GM12878 (cell line): Measurements from ENCODE around the gene SERPINE1. TPM values are rescaled to one million over a fixed set of nuclear protein-coding genes. Genes with fewer than 3 reads are reported as not detected.
A peak's percentile ranks its signal among the peaks of the same experiment; 100 is the strongest.

ENCODE experiments used
- ATAC-seq: fragments of 200-7000 bp; cut with Tn5 transposase; 3 replicates; pipeline ENCODE4 v1.9.1; 2020; ENCODE audit warnings: mild to moderate bottlenecking, moderate library complexity
- BruUV-seq: library from RNA; stranded (reverse); fragments of 400-500 nt; replicated peaks from 2 replicates; lab custom pipeline; 2021; lab: Mats Ljungman, UMichigan
- CTCF ChIA-PET: fragments of 300-600 bp; sonication (Branson Sonifier 250); formaldehyde crosslinking; extraction: SDS; loops from one replicate; lab custom pipeline; 2021; ENCODE audit warnings: inconsistent platforms; lab: Yijun Ruan, JAX
- POLR2A ChIA-PET: fragments of 350-600 bp; formaldehyde crosslinking; extraction: SDS; loops from one replicate; lab custom pipeline; 2021; ENCODE audit warnings: inconsistent platforms; lab: Charles Lee
- RAD21 ChIA-PET: fragments of 300-600 bp; sonication (Branson Sonifier 250); formaldehyde crosslinking; loops from one replicate; lab custom pipeline; 2023; ENCODE audit warnings: antibody characterized with exemption; ENCODE audit not compliant: unreplicated experiment; lab: Charles Lee
- SMC1A ChIA-PET: fragments of 300-600 bp; sonication (Branson Sonifier 250); formaldehyde crosslinking; loops from one replicate; lab custom pipeline; 2023; ENCODE audit not compliant: unreplicated experiment, uncharacterized antibody; lab: Charles Lee
- DNase-seq: peaks from one replicate; pipeline ENCODE4 v3.0.0-alpha.2; 2011; ENCODE audit warnings: low read depth, low spot score
- FAIRE-seq: peaks from 3 replicates; lab custom pipeline; 2011; peaks lifted over from hg19 to GRCh38; lab: Jason Lieb, UNC
- H2AFZ ChIP-seq: 2 replicates; pipeline ENCODE4 v1.6.0; 2011; ENCODE audit warnings: low read depth, low read length, control low read depth; ENCODE audit not compliant: control insufficient read depth
- H3K27ac ChIP-seq: 2 replicates; pipeline ENCODE4 v1.5.1; 2011; ENCODE audit warnings: control low read depth; ENCODE audit not compliant: control insufficient read depth, insufficient read depth
- H3K27me3 ChIP-seq, 2 experiments: replicated peaks in 1 of 2; 2 replicates each; pipeline versions ENCODE4 v1.6.0 to v1.6.1; 2011; ENCODE audit warnings: low read length in 1 of 2; ENCODE audit not compliant: control insufficient read depth in 2 of 2, insufficient read depth in 2 of 2
- H3K36me3 ChIP-seq, 2 experiments: 2 replicates each; pipeline ENCODE4 v1.5.1; 2011; ENCODE audit warnings: low read length in 1 of 2; ENCODE audit not compliant: control insufficient read depth in 2 of 2, insufficient read depth in 2 of 2
- H3K4me1 ChIP-seq: 2 replicates; pipeline ENCODE4 v1.6.1; 2011; ENCODE audit warnings: mild to moderate bottlenecking, low read length, moderate library complexity, mixed read lengths; ENCODE audit not compliant: control insufficient read depth, insufficient read depth
- H3K4me2 ChIP-seq: 2 replicates; pipeline ENCODE4 v1.6.0; 2011; ENCODE audit warnings: control low read depth; ENCODE audit not compliant: control insufficient read depth, insufficient read depth
- H3K4me3 ChIP-seq: fragments of 200-600 bp; sonication (generic); 2 replicates; pipeline ENCODE4 v1.5.1; 2016
- H3K79me2 ChIP-seq: 2 replicates; pipeline ENCODE4 v1.6.0; 2011; ENCODE audit warnings: low read length; ENCODE audit not compliant: control insufficient read depth, insufficient read depth
- H3K9ac ChIP-seq: 2 replicates; pipeline ENCODE4 v1.8.0; 2011; ENCODE audit warnings: low read length, control low read depth, mixed read lengths; ENCODE audit not compliant: control insufficient read depth, insufficient read depth
- H3K9me3 ChIP-seq: replicated peaks from 3 replicates; pipeline ENCODE4 v1.5.1; 2011; ENCODE audit warnings: mild to moderate bottlenecking, low read length; ENCODE audit not compliant: control insufficient read depth, insufficient read depth
- H4K20me1 ChIP-seq: 2 replicates; pipeline ENCODE4 v1.6.0; 2011; ENCODE audit not compliant: control insufficient read depth, insufficient read depth
- BCL3 ChIP-seq: IDR thresholded peaks from 2 replicates; pipeline ENCODE4 v1.6.1; 2011; ENCODE audit warnings: borderline replicate concordance, low read depth, mild to moderate bottlenecking, moderate library complexity, low read length; ENCODE audit not compliant: insufficient read depth, poor library complexity, severe bottlenecking
- CBX3 ChIP-seq: fragments of 200-600 bp; sonication (generic); IDR thresholded peaks from 2 replicates; pipeline ENCODE4 v1.6.1; 2016; ENCODE audit warnings: low read depth, borderline replicate concordance
- CHD4 ChIP-seq: fragments of 200-600 bp; sonication (generic); IDR thresholded peaks from 2 replicates; pipeline ENCODE4 v1.6.1; 2016; ENCODE audit warnings: mild to moderate bottlenecking
- FOXM1 ChIP-seq: IDR thresholded peaks from 2 replicates; pipeline ENCODE4 v1.6.1; 2012; ENCODE audit warnings: low read depth, mild to moderate bottlenecking, inconsistent platforms, low read length, moderate library complexity
- GATAD2B ChIP-seq: fragments of 450-650 bp; conservative IDR thresholded peaks from 2 replicates; pipeline ENCODE4 v1.6.1; 2017; ENCODE audit warnings: low read depth, mild to moderate bottlenecking, moderate library complexity
- MEF2B ChIP-seq: fragments of 450-650 bp; IDR thresholded peaks from 2 replicates; pipeline ENCODE4 v1.6.1; 2018; ENCODE audit warnings: mild to moderate bottlenecking, moderate library complexity; ENCODE audit not compliant: partially characterized antibody, poor library complexity, severe bottlenecking
- MLLT1 ChIP-seq: fragments of 450-650 bp; IDR thresholded peaks from 2 replicates; pipeline ENCODE4 v1.6.1; 2016; ENCODE audit warnings: mild to moderate bottlenecking
- MXI1 ChIP-seq: fragments of 150-350 bp; IDR thresholded peaks from 2 replicates; pipeline ENCODE4 v1.6.1; 2011; ENCODE audit warnings: low read depth, mild to moderate bottlenecking, inconsistent platforms, low read length, improper control_type of control experiment
- POLR2AphosphoS2 ChIP-seq: IDR thresholded peaks from 2 replicates; pipeline ENCODE4 v1.6.1; 2011; ENCODE audit warnings: low read depth, mild to moderate bottlenecking, low read length, improper control_type of control experiment, moderate library complexity
- RAD51 ChIP-seq: fragments of 450-650 bp; IDR thresholded peaks from 2 replicates; pipeline ENCODE4 v1.6.1; 2016; ENCODE audit warnings: moderate library complexity, mild to moderate bottlenecking, inconsistent platforms
- SRF ChIP-seq, 2 experiments: IDR thresholded peaks; 2 replicates each; pipeline ENCODE4 v1.6.1; 2011; ENCODE audit warnings: low read depth in 2 of 2, low read length in 2 of 2, mild to moderate bottlenecking in 1 of 2, moderate library complexity in 1 of 2
- STAT3 ChIP-seq: IDR thresholded peaks from 2 replicates; pipeline ENCODE4 v1.6.1; 2011; ENCODE audit warnings: low read depth, low read length, improper control_type of control experiment
- TCF3 ChIP-seq: IDR thresholded peaks from 2 replicates; pipeline ENCODE4 v1.6.1; 2012; ENCODE audit warnings: low read depth, mild to moderate bottlenecking, low read length, borderline replicate concordance; ENCODE audit not compliant: insufficient read depth
- USF2 ChIP-seq: IDR thresholded peaks from 2 replicates; pipeline ENCODE4 v1.6.1; 2011; ENCODE audit warnings: low read depth, low read length, improper control_type of control experiment, borderline replicate concordance
- WRNIP1 ChIP-seq: IDR thresholded peaks from 2 replicates; pipeline ENCODE4 v1.6.1; 2011; ENCODE audit warnings: low read depth, low read length, improper control_type of control experiment, borderline replicate concordance
- ZNF207 ChIP-seq: fragments of 450-650 bp; IDR thresholded peaks from 2 replicates; pipeline ENCODE4 v1.6.1; 2014; ENCODE audit warnings: antibody characterized with exemption, mild to moderate bottlenecking, borderline replicate concordance
- ZNF274 ChIP-seq: IDR thresholded peaks from one replicate; pipeline ENCODE4 v1.8.0; 2011; ENCODE audit not compliant: insufficient read length, insufficient read depth
- WGBS: methylation state at CpG from one replicate; pipeline ENCODE4 v1.1.6; 2016; ENCODE audit warnings: low lambda C conversion rate; ENCODE audit not compliant: insufficient replicate concordance, insufficient coverage; ENCODE audit errors: missing lambda C conversion rate; 5-methylcytosine and 5-hydroxymethylcytosine counted together
- in situ Hi-C: fragments of 300-500 bp; cut with MboI; formaldehyde crosslinking; loops from 9 replicates; pipeline ENCODE4 v1.14.3; 2018; ENCODE audit warnings: mixed read lengths
- intact Hi-C: fragments of 100-400 bp; cut with micrococcal nuclease; formaldehyde crosslinking; loops from one replicate; pipeline ENCODE4 v1.14.2; 2022; ENCODE audit not compliant: unreplicated experiment
- polyA plus RNA-seq, 11 experiments: library from polyadenylated mRNA; depleted of rRNA in 4 of 11; unstranded in 6 of 11; stranded (reverse) in 5 of 11; fragments of >200 nt; fragmentation: Nextera tagmentation in 4 of 11; fragmentation: Illumina TruSeq in 1 of 11; extraction: Ambion mirVana in 4 of 11; extraction: Trizol in 1 of 11; gene quantifications; 1 replicate in 1 of 11; 2 replicates in 10 of 11; pipeline versions ENCODE4 v1.2.1 to v1.2.3, GENCODE V29; 2011 to 2016; ENCODE audit warnings: inconsistent platforms in 2 of 11, missing spikeins in 2 of 11, low read depth in 1 of 11
- total RNA-seq, 4 experiments: library from RNA; depleted of rRNA in 3 of 4; stranded (reverse); fragments of >200 nt in 3 of 4; fragmentation: Illumina TruSeq in 1 of 4; extraction: Trizol in 1 of 4; gene quantifications; 2 replicates each; pipeline versions ENCODE4 v1.2.1 to v1.2.3, GENCODE V29; 2013 to 2021
- TF ChIP-seq, protein P1 (sequence below): fragments of 450-650 bp; IDR thresholded peaks from 2 replicates; pipeline ENCODE4 v1.6.1; 2014; ENCODE audit warnings: mild to moderate bottlenecking

Gene SERPINE1
- total and polyA plus RNA-seq, 10 of the 15 experiments (the other 5 are each of a cell fraction or from before 2014, with no cell fraction given), result 0.20 to 2.4 (median 0.44) TPM

DNA sequence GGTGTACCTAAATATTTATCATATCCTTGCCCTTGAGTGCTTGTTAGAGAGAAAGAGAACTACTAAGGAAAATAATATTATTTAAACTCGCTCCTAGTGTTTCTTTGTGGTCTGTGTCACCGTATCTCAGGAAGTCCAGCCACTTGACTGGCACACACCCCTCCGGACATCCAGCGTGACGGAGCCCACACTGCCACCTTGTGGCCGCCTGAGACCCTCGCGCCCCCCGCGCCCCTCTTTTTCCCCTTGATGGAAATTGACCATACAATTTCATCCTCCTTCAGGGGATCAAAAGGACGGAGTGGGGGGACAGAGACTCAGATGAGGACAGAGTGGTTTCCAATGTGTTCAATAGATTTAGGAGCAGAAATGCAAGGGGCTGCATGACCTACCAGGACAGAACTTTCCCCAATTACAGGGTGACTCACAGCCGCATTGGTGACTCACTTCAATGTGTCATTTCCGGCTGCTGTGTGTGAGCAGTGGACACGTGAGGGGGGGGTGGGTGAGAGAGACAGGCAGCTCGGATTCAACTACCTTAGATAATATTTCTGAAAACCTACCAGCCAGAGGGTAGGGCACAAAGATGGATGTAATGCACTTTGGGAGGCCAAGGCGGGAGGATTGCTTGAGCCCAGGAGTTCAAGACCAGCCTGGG, 11.4 kb downstream of the SERPINE1 start:
- WGBS, result 1% methylated on average over 16 of the region's 16 CpGs
- no peaks in the 10 kb centered on the region for H3K36me3 ChIP-seq
- RAD21 ChIA-PET, result interaction anchor here (0.5 to 2.4 kb wide), 14 partner anchors 11 to 249 kb away, joined by 3 to 15 read pairs (median 3); partner anchors contain the start of genes SERPINE1, TRIM56 and UFSP1
- H3K4me1 ChIP-seq, result peaks cover 3% of the 10 kb centered on the region
- ATAC-seq, result peak; percentile 97
- peak; percentile 79 for DNase-seq
- H3K4me2 ChIP-seq, result peak overlapping the region; percentile 69
- H3K4me3 ChIP-seq, result 0 out of 2 replicates have a peak overlapping the region, but pooled peaks have one; percentile 39
- peaks cover 0 to 2% of the 10 kb centered on the region in 2 experiments; a peak in 1 of 4 replicates for H3K27me3 ChIP-seq
- peak overlapping the region; percentile 80 for H2AFZ ChIP-seq
- in situ Hi-C loops (no loop called here), intact Hi-C loops (loop anchor here (5.0 kb wide), 1 partner anchor 51 kb away; the partner anchor contains the start of gene TRIM56)
- SMC1A ChIA-PET, result interaction anchor here (0.6 to 1.6 kb wide), 4 partner anchors 11 to 53 kb away, joined by 3 to 9 read pairs (median 8); partner anchors contain the start of gene TRIM56
- H3K79me2 ChIP-seq, result no peaks in the 10 kb centered on the region
- H3K27ac ChIP-seq, result no peak overlapping the region
- no peaks in the 10 kb centered on the region for H3K9me3 ChIP-seq
- H4K20me1 ChIP-seq, result no peaks in the 10 kb centered on the region
- peak overlapping the region; percentile 29; the same call in 1 of the 2 replicates for H3K9ac ChIP-seq
- POLR2A ChIA-PET, result interaction anchor here (0.5 to 1.0 kb wide), 4 partner anchors 11 to 249 kb away, joined by 3 to 10 read pairs (median 4); partner anchors contain the start of genes SERPINE1 and UFSP1
- CTCF ChIA-PET, result interaction anchor here (0.5 to 12.4 kb wide), 24 partner anchors 9 to 249 kb away, joined by 3 to 248 read pairs (median 6); partner anchors contain the start of genes PLOD3, SERPINE1, TRIM56 and UFSP1
- no TSS peak for BruUV-seq
- peak; percentile 61 for FAIRE-seq
- TF ChIP-seq BCL3, result peak; percentile 57
- no peak for TF ChIP-seq SRF (IDR thresholded peaks at IDR 0.05; ENCODE audit: low read depth in 2 of 2, low read length in 2 of 2)
- no peak for TF ChIP-seq CHD4
- peak; percentile 90 for TF ChIP-seq RAD51
- TF ChIP-seq STAT3, result no peak
- 0 out of 2 replicates have a peak, but pooled peaks have one; percentile 40 for TF ChIP-seq GATAD2B
- peak; percentile 74 for TF ChIP-seq USF2
- TF ChIP-seq FOXM1, result peak; percentile 25; the same call in 1 of the 2 replicates
- TF ChIP-seq WRNIP1, result no peak
- TF ChIP-seq, protein P1, sequence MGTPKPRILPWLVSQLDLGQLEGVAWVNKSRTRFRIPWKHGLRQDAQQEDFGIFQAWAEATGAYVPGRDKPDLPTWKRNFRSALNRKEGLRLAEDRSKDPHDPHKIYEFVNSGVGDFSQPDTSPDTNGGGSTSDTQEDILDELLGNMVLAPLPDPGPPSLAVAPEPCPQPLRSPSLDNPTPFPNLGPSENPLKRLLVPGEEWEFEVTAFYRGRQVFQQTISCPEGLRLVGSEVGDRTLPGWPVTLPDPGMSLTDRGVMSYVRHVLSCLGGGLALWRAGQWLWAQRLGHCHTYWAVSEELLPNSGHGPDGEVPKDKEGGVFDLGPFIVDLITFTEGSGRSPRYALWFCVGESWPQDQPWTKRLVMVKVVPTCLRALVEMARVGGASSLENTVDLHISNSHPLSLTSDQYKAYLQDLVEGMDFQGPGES, result no peak
- no peak for TF ChIP-seq ZNF207
- TF ChIP-seq POLR2AphosphoS2, result no peak
- peak; percentile 59; the same call in 1 of the 2 replicates for TF ChIP-seq MLLT1
- no peak for TF ChIP-seq MXI1
- no peak for TF ChIP-seq ZNF274
- TF ChIP-seq CBX3, result no peak
- TF ChIP-seq MEF2B, result peak; percentile 85
- TF ChIP-seq TCF3, result no peak
